Natural killer cell treated with Interleukin-12 subunit alpha and Interleukin-12 subunit beta and Interleukin-15 and Interleukin-18, amount 100 ng/mL, for 72 hours (primary cell): ENCODE measurements around the gene ADISSP. TPM values are rescaled to one million over a fixed set of nuclear protein-coding genes. Genes with fewer than 3 reads are reported as not detected.

Experiments
- ATAC-seq, 2 donors: fragments of 150-1000 bp; cut with Tn5 transposase in 1 of 2; sonication (Bioruptor Pico), chemical (Tn5 transposase) in 1 of 2; 2 replicates each; pipeline ENCODE4 v1.10.0; 2021
- DNase-seq: peaks from one replicate; pipeline ENCODE4 v3.0.0; 2022; ENCODE audit warnings: low spot score
- H3K27ac Mint-ChIP-seq, 2 donors: 1 replicate in 1 of 2; 2 replicates in 1 of 2; pipeline ENCODE4 v1.8.0; 2022; ENCODE audit warnings: mixed read lengths in 2 of 2, mild to moderate bottlenecking in 1 of 2, moderate library complexity in 1 of 2
- H3K27me3 Mint-ChIP-seq, 2 donors: 1 replicate in 1 of 2; 2 replicates in 1 of 2; pipeline ENCODE4 v1.8.0; 2022; ENCODE audit warnings: mixed read lengths in 2 of 2
- H3K36me3 Mint-ChIP-seq: one replicate; pipeline ENCODE4 v1.8.0; 2022; ENCODE audit warnings: mixed read lengths
- H3K4me1 Mint-ChIP-seq, 2 donors: 1 replicate in 1 of 2; 2 replicates in 1 of 2; pipeline ENCODE4 v1.8.0; 2022; ENCODE audit warnings: low read depth in 2 of 2, mixed read lengths in 2 of 2, mild to moderate bottlenecking in 1 of 2
- H3K4me3 Mint-ChIP-seq: one replicate; pipeline ENCODE4 v1.8.0; 2022; ENCODE audit warnings: mixed read lengths
- H3K9me3 Mint-ChIP-seq: 2 replicates; pipeline ENCODE4 v1.8.0; 2022; ENCODE audit warnings: mixed read lengths
- total RNA-seq, 2 donors: library from RNA; stranded (reverse); gene quantifications; one replicate each; pipeline ENCODE4 v1.2.3, GENCODE V29; 2022

ADISSP gene
- total RNA-seq, 2 donors from 2014 or later: 29.5 to 89.2 TPM

DNA sequence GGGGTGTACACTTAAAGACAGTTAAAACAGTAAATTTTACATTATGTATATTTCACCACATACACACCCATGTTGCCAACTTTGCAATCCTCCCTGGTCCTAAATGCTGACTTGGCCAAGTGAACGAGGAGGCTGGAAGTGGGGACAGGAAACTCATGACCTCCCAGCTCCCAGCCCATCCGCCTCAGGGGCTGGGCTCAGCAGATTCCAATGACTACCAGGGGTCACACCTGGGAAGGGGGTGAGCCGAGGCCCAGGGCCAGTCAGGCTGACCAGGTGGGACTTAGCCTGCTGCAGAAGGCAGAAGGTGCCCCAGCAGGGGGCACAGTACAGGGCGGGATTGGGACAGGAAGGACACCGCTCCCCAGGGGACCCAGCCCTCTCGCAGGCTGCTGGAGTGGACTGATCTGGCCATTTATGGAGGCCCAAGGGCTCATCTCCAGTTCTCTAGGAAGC is 57.5 kb downstream of the ADISSP start:
- Mint-ChIP-seq H3K36me3 (no peaks in the 10 kb centered on the region), H3K4me1 (no peaks in the 10 kb centered on the region), H3K4me3 (no peak overlapping the region), H3K27me3 (peaks cover 10 to 15% of the 10 kb centered on the region in 2 donors), H3K9me3 (no peaks in the 10 kb centered on the region), H3K27ac (no peak overlapping the region)
- no peak for DNase-seq
- no peak for ATAC-seq

DNA sequence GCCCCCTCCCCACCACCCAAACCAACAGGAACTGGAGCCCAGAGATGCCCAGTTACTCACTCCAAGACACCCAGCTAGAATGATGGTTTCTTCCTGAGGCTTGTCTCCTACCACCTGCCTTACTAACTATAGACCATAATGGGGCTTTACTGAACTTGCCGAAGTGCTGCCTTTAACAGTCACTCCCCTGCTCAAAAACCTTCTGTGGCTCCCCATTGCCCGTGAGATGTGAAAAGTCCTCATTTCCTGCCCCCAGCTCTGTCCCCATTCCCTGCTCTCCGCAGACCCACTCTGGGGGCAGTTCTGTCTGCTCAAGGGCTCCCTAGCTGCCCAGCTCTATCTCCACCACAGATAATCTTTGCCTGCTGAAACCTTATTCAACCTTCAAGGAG is 60.0 kb downstream of the ADISSP start:
- Mint-ChIP-seq H3K4me1 (no peaks in the 10 kb centered on the region), H3K36me3 (no peaks in the 10 kb centered on the region), H3K27ac (no peak overlapping the region), H3K27me3 (peaks cover 12 to 15% of the 10 kb centered on the region in 2 donors), H3K9me3 (no peaks in the 10 kb centered on the region), H3K4me3 (no peak overlapping the region)
- ATAC-seq: no peak
- no peak for DNase-seq

DNA sequence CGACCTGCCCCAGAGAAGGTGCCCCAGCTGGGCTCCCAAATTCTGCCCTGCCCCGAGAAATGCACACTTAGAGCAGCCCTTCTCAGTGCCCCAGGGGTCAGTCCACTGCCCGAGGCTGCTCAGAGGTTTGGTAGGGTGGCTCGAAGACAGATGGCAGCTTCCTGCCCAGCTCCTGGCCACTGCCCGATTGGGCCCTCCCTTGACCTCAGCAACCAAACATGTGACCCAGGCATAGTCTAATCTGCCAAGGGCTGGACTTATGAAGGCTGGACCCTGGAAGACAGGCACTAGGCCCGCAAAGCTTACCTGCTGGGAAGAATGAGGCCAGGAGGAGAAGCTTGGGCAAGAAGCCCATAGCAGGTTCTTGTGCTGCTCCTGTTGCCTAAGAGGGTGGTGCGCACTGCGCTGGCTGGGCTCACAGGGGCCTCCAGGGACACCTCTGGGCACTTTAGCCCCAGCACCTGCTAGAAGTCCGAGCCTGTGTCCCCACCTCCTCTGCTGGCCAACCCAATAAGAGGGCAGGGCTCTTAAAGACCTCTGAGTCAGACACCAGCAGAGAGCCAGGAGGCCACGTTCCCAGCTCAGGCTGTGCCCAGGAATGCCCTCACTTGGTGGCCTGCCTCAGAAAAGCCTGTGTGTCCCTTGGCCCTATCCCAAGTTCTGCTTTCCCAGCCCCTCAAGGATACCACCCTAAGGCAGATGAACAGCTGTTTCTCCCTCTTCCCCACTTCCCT is 60.6 kb downstream of the ADISSP start:
- DNase-seq: no peak
- H3K9me3 Mint-ChIP-seq: no peaks in the 10 kb centered on the region
- no peaks in the 10 kb centered on the region for H3K36me3 Mint-ChIP-seq
- H3K4me3 Mint-ChIP-seq: no peak overlapping the region
- no peaks in the 10 kb centered on the region for H3K4me1 Mint-ChIP-seq
- peaks cover 11 to 12% of the 10 kb centered on the region in 2 donors for H3K27me3 Mint-ChIP-seq
- no peak for ATAC-seq
- H3K27ac Mint-ChIP-seq: no peak overlapping the region

DNA sequence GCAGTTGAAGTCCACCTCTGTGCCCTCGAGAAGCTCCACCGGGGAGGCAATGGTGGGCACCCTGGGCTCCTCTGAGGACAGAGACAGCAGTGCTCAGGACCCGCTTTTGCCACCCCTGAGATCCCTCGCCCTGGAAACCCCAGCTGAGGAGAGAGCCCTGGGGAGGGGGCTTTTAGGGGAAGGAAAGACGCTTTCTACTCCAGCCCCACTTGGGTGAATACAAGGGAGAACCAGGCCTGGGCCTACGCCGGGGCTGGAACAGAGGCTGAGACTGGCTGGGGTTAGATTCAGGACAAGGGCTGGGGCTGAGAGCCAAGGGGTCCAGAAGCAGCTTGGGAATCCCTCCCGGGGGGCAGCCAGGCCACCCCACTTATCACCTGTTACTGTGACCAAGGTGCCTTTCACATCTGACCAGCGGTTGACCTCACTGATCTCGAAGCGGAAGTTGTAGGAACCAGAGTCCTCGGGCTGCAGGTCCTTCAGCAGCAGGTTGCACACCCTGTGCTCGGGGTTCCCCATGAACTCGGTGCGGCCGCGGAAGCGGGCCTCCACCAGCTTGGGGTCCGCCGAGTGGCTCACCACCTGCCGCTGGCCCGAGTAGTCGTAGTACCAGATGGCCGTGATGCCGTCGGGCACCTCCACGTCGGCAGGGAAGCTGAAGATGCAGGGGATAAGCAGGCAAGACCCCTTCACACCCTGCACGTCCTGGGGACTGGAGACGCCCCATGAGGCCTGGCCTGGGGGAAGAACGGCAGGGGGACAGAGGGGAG is 61.4 kb downstream of the ADISSP start:
- peaks cover 5 to 7% of the 10 kb centered on the region in 2 donors for H3K27me3 Mint-ChIP-seq
- no peaks in the 10 kb centered on the region for H3K4me1 Mint-ChIP-seq
- no peak for ATAC-seq
- DNase-seq: no peak
- no peak overlapping the region for H3K27ac Mint-ChIP-seq
- H3K36me3 Mint-ChIP-seq: no peaks in the 10 kb centered on the region
- no peaks in the 10 kb centered on the region for H3K9me3 Mint-ChIP-seq
- H3K4me3 Mint-ChIP-seq: no peak overlapping the region

DNA sequence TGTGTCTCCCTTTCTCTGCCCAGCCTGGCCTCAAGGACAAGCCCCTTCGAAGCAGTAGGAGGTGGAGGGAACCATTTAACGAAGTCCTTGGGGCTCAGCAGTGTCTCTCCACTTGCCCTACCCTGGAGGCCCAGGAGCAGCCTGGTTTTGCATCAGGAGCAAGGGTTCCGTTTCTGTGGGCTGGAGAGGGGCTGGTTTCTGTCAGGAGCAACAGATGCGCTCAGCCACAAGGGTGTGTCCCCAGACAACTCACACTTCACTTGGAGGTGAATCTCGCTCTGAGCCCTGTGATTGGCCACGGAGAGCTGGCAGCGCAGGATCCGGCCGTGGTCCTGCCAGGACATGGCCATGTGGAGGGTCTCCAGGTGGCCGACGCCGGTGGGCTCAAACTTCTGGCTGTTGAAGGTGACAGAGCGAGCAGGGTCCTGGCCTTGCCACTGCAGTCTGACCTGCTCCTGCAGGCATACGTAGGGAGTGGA is 62.0 kb downstream of the ADISSP start:
- Mint-ChIP-seq H3K4me3 (no peak overlapping the region), H3K27ac (no peak overlapping the region), H3K4me1 (no peaks in the 10 kb centered on the region), H3K36me3 (no peaks in the 10 kb centered on the region), H3K27me3 (peaks cover 5 to 7% of the 10 kb centered on the region in 2 donors), H3K9me3 (no peaks in the 10 kb centered on the region)
- ATAC-seq (no peak), DNase-seq (no peak)

DNA sequence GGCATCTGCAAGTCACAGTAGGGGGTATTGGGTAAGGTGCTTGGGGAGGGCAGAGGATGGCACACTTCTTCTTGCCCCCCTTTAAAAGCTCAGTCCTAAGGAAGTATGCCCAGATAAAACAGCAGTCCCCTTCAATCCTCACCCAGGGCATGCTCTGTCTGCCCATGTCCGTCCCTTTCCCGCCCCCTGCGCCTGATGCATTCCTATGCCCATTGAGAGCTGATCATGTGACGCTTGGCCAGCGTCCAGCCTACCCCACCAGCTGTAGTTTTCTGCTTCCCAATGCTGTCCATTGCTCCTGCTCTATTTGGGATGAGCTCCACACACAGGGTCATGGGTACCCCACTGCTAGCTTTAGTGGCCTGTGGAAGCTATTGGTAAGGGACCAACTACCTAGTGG is 63.5 kb downstream of the ADISSP start:
- no peaks in the 10 kb centered on the region for H3K36me3 Mint-ChIP-seq
- no peaks in the 10 kb centered on the region for H3K4me1 Mint-ChIP-seq
- H3K27ac Mint-ChIP-seq: no peak overlapping the region
- peaks cover 0 to 7% of the 10 kb centered on the region in 2 donors for H3K27me3 Mint-ChIP-seq
- no peak for DNase-seq
- H3K9me3 Mint-ChIP-seq: no peaks in the 10 kb centered on the region
- no peak for ATAC-seq
- H3K4me3 Mint-ChIP-seq: no peak overlapping the region

Other genes with a start within 250 kb of the ADISSP start
- not detected for gene GFRA4, start 104.4 kb downstream of the ADISSP start, total RNA-seq
- not detected for gene ADAM33, start 85.7 kb downstream of the ADISSP start, total RNA-seq
- gene SIGLEC1, start 55.2 kb downstream of the ADISSP start, total RNA-seq: under 1 TPM in 1 of 2 donors, not detected in 1; 0.08 TPM
- gene HSPA12B, start 35.1 kb downstream of the ADISSP start, total RNA-seq: not detected
- under 1 TPM; 0.24 to 0.36 TPM for gene SPEF1, start 13.7 kb upstream of the ADISSP start, total RNA-seq
- gene CENPB, start 19.0 kb upstream of the ADISSP start, total RNA-seq: 100 to 1,000 TPM in 1 of 2 donors, 10 to 100 TPM in 1; 75.4 to 118 TPM
- 10 to 100 TPM; 38.9 to 84.1 TPM for gene CDC25B, start 28.6 kb upstream of the ADISSP start, total RNA-seq
- 10 to 100 TPM; 13.5 to 19.7 TPM for gene AP5S1, start 52.8 kb upstream of the ADISSP start, total RNA-seq
- 10 to 100 TPM; 38.6 to 45.2 TPM for gene MAVS, start 79.1 kb upstream of the ADISSP start, total RNA-seq
- 10 to 100 TPM; 55.2 to 86.2 TPM for gene PANK2, start 121.6 kb upstream of the ADISSP start, total RNA-seq
- gene RNF24, start 247.8 kb upstream of the ADISSP start, total RNA-seq: 10 to 100 TPM; 18.4 to 33.4 TPM